HEK293 (cell line): ENCODE results near the gene ANAPC10.

Experiments used
- CTCF ChIP-seq: fragments of 450-650 bp; formaldehyde crosslinking; IDR thresholded peaks from 2 replicates; pipeline ENCODE4 v1.5.1; 2016; ENCODE audit warnings: missing biosample characterization, missing genetic modification characterization
- HOXD13 ChIP-seq: sonication (generic); formaldehyde crosslinking; IDR thresholded peaks from 2 replicates; pipeline ENCODE4 v1.8.0; 2022; ENCODE audit warnings: missing genetic modification reagents, borderline replicate concordance
- PATZ1 ChIP-seq: fragments of 450-650 bp; formaldehyde crosslinking; IDR thresholded peaks from 2 replicates; pipeline ENCODE4 v1.5.1; 2016; ENCODE audit warnings: missing biosample characterization, missing genetic modification characterization
- SP2 ChIP-seq: fragments of 450-650 bp; formaldehyde crosslinking; IDR thresholded peaks from 2 replicates; pipeline ENCODE4 v1.5.1; 2016; ENCODE audit warnings: missing biosample characterization, missing genetic modification characterization
- TCF7L2 ChIP-seq: IDR thresholded peaks from 2 replicates; pipeline ENCODE4 v1.6.1; 2011; ENCODE audit warnings: low read depth, mild to moderate bottlenecking, inconsistent platforms, low read length, moderate library complexity, borderline replicate concordance
- ZNF132 ChIP-seq: fragments of 450-650 bp; formaldehyde crosslinking; IDR thresholded peaks from 2 replicates; pipeline ENCODE4 v1.5.1; 2017; ENCODE audit warnings: missing biosample characterization, missing genetic modification characterization, borderline replicate concordance
- ZNF274 ChIP-seq, 2 experiments: fragments of 200-500 bp in 1 of 2; fragments of 450-650 bp in 1 of 2; sonication (Bioruptor generic) in 1 of 2; formaldehyde crosslinking in 1 of 2; IDR thresholded peaks; 2 replicates each; pipeline versions ENCODE4 v1.5.1 to v1.6.1; 2014 to 2016; ENCODE audit warnings: borderline replicate concordance in 1 of 2, inconsistent platforms in 1 of 2, low read length in 1 of 2, missing biosample characterization in 1 of 2, missing genetic modification characterization in 1 of 2
- ZNF350 ChIP-seq: fragments of 450-650 bp; formaldehyde crosslinking; IDR thresholded peaks from 2 replicates; pipeline ENCODE4 v1.5.0; 2017; ENCODE audit warnings: missing biosample characterization, mild to moderate bottlenecking, missing genetic modification characterization
- ZNF530 ChIP-seq: fragments of 450-650 bp; formaldehyde crosslinking; IDR thresholded peaks from 2 replicates; pipeline ENCODE4 v1.5.1; 2016; ENCODE audit warnings: low read depth, missing biosample characterization, missing genetic modification characterization

DNA sequence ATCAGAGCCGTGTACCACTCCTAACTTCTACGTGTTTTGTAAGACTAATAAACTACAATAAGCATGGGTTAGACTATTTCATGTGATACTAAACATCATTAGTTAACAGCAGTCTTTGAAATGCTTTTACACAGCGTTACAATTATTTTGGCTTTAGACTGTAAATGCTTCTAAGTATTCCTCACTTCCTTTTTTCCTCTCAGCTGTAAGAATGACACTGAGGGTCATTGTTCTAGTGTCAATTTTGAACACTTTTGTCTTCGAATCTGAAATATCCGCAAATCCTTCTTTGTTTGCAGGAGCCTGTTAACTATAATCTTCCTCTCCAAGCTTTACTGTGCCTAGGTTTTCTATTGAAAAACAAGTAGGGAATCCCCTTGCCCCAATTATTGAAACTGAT is 1.7 kb upstream of the ANAPC10 start:
- TF ChIP-seq CTCF (tag by site-specific recombination), result no peak
- TF ChIP-seq ZNF132 (tag by site-specific recombination), result no peak
- TF ChIP-seq SP2 (tag by site-specific recombination), result no peak
- TF ChIP-seq ZNF274 (IDR thresholded peaks at IDR 0.05; ENCODE audit: low read length), result no peak
- no peak for TF ChIP-seq ZNF274 (tag by site-specific recombination; IDR thresholded peaks at IDR 0.05; ENCODE audit: borderline replicate concordance)
- TF ChIP-seq HOXD13 (CRISPR knock-in tag), result no peak
- no peak for TF ChIP-seq PATZ1 (tag by site-specific recombination)
- no peak for TF ChIP-seq TCF7L2
- no peak for TF ChIP-seq ZNF530
- no peak for TF ChIP-seq ZNF350 (tag by site-specific recombination)
